ENCODE results near the gene MAP2K5.

The MAP2K5 gene

DNA sequence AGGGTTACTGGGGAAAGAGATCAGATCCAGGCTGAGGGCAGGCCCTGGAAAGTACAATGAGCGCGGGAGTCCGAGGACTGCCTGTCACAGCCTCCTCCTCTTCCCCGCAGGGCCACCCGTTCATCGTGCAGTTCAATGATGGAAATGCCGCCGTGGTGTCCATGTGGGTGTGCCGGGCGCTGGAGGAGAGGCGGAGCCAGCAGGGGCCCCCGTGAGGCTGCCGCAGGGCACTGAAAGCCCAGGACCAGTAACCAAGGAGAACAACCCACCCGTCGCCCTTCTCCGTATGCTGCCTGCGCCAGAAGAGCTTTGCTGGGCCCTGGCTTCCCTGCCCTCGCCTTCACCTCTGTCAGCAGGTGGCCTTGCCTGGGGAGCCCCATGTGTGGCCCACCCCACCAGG, 264.0 kb downstream of the MAP2K5 start:
- DNase-seq (ENCODE audit: low spot score) = no peak

GRCh38 chr15:67807141-67807540, 264.6 kb downstream of the MAP2K5 start:
- DNase-seq (ENCODE audit: low spot score) = no peak

- no peak for DNase-seq (ENCODE audit: low spot score)
Observed at GRCh38 chr15:67807836-67808235, 265.3 kb downstream of the MAP2K5 start.

GRCh38 chr15:67808821-67809220, 266.3 kb downstream of the MAP2K5 start:
- no peak for DNase-seq (ENCODE audit: low spot score)

- DNase-seq (ENCODE audit: low spot score) = no peak
Observed at GRCh38 chr15:67809441-67809840, 266.9 kb downstream of the MAP2K5 start.

DNA sequence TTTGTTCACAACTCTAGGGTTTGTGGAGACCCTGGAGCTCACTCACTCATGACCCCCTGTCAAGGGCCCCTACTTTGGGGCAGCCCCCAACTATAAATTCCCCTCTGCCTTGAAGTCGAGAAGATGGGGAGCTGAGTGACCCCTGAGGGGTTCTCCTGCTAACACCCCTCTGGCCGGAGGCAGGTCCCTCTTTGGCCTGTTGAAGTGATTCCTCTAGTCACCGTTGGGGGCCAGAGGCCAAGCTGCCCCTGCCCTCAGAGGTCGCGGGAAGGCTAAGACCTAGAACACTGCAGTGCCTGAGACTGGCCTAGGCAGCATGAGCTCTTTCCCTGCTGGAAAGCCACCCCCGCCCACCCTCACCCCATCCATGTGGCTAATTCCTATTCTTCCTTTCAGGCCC, 267.4 kb downstream of the MAP2K5 start:
- no peak for DNase-seq (ENCODE audit: low spot score)

- no peak for DNase-seq (ENCODE audit: low spot score)
Observed at GRCh38 chr15:67812241-67812644, 269.7 kb downstream of the MAP2K5 start.

GRCh38 chr15:67813104-67813634, 270.7 kb downstream of the MAP2K5 start:
- no peak for DNase-seq (ENCODE audit: low spot score)

DNA sequence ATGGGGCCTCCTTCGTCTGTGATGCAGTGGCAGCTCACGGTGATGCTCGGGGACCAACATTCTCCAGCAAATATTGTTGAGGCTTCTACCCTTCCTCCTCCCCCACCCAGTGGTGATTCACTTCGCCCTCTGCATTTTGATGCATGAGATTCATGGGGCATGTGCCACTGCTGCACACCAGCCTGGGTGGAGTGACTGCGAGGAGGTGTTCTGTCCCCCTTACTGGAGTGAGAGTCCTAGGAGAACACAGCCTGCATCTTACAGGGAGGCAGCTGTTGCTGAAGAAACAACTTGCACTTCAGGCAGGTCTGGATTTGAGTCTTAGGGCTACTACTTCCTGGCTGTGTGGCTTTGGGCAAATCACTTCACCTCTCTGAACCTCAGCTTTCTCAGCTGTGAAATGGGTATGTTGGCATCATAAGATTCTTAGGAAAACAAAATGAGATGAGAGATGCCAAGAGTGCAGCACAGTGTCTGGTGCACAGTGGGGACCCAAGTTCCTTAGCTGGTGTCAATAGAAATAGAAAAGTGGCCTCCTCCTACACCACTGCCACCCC, 272.6 kb downstream of the MAP2K5 start:
- DNase-seq (ENCODE audit: low spot score) = no peak

DNA sequence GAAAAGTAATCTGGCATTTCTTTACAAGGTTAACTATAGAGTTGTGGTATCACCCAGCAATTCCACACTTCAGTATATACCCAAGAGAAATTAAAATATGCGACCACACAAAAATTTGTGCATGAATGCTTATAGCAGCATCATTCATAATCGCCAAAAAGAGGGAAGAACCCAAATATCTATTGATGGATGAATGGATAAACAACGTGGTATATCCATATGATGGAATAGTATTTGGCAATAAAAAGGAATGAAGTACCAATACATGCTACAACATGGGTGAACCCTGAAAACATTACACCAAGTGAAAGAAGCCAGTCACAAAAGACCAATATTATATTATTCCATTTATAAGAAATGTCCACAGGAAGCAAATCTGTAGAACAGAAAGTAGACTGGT, 274.2 kb downstream of the MAP2K5 start:
- DNase-seq (ENCODE audit: low spot score) = no peak

- DNase-seq (ENCODE audit: low spot score) = no peak
Observed at GRCh38 chr15:67818464-67818863, 276.0 kb downstream of the MAP2K5 start.

DNA sequence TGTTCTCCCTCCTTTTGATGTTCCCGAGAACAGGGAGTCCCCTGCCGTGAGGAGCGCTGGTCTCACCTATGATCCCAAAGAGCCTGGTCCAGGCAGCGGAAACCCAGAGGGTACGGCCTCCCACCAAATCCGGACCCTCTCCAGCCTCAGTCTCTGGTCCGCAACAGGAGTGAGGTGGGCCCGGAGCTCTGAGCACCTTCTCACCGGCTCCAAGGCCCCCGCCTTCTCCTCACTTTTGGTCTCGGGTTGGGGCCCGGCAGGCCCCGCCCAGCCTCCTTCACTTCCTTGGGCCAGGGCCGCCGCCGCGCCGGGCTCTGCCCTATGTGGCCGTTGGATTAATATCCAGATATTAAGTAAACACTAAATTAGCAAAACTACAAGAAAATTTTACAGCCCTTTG, 277.1 kb downstream of the MAP2K5 start:
- no peak for DNase-seq (ENCODE audit: low spot score)

DNA sequence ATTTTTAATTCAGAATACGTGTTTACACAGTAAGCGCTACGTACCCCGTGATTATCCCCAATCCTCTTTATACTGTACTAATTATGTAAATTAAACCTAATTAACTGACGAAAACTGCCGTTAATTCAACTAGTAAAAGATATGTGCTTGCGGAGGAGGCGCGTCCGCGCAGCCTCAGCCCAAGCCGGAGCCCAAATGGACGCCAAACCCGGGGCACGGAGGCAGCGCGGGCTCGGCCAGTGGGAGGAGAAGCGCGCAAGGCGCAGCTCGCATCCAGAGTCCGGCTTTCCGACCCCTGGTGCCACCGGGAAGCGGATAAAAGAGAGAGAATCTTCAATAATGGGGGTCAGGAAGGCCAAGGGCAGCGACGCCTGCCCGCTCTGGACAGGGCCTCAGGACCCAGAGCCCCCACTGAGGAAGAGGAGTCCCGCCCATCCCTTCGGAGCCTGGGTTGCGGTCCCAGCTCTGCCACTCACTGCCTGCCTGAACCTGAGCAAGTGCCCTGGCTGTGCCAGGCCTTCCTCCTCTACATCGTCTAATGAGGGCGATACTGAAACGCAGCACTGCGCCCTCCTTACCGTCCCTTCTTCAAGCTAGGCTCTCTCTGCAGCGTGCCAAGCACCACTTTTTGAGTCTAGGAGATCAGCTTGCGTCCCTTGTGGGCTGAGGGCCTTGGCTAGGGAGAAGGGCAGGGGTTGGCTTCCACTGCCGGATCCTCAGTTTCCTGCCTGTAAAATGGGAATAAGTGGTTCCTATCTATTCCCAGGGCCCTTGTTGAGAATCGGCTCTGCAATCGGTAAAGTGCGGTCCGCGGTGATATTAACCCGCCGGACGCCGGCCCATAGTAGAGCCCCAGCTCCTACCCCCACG, 277.9 kb downstream of the MAP2K5 start:
- no peak for DNase-seq (ENCODE audit: low spot score)

- peak; percentile 38 for DNase-seq (ENCODE audit: low spot score)
Observed at GRCh38 chr15:67820992-67821783, 278.7 kb downstream of the MAP2K5 start.

DNA sequence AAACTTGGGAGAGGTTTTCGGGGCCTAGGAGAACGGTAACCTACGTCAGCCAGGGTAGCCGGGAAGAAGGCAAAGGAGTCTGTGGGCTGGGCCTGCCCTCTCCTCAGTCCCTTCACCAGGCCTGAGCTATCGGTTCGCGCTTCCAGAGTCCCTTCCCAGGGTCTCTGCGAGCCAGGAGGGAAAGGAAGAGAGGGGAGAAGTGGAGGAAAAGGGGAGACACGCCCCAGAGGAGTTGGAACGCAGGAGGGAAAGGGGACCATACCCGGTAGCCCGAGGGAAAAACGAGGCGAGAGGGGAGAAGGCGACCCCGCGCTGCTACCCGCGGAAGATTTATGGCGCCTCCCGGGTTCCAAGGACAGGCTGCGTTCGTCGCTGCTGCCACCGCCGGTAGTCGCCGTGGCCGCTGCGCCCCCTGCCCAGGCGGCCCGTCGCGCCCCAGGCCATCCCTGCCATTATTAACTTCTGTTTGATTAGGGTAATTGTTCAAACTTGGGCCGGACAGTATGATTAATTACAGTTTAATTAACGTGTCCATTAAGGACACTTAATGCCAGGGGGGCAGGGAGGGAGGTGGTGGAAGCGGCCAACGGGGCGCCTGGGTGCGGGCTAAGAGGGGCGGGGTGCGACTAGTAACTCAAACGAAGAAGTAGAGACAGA, 279.4 kb downstream of the MAP2K5 start:
- DNase-seq (ENCODE audit: low spot score) = no peak

GRCh38 chr15:67822537-67823313, 280.2 kb downstream of the MAP2K5 start:
- DNase-seq (ENCODE audit: low spot score) = no peak

- DNase-seq (ENCODE audit: low spot score) = no peak
Observed at GRCh38 chr15:67823314-67824196, 281.1 kb downstream of the MAP2K5 start.

DNA sequence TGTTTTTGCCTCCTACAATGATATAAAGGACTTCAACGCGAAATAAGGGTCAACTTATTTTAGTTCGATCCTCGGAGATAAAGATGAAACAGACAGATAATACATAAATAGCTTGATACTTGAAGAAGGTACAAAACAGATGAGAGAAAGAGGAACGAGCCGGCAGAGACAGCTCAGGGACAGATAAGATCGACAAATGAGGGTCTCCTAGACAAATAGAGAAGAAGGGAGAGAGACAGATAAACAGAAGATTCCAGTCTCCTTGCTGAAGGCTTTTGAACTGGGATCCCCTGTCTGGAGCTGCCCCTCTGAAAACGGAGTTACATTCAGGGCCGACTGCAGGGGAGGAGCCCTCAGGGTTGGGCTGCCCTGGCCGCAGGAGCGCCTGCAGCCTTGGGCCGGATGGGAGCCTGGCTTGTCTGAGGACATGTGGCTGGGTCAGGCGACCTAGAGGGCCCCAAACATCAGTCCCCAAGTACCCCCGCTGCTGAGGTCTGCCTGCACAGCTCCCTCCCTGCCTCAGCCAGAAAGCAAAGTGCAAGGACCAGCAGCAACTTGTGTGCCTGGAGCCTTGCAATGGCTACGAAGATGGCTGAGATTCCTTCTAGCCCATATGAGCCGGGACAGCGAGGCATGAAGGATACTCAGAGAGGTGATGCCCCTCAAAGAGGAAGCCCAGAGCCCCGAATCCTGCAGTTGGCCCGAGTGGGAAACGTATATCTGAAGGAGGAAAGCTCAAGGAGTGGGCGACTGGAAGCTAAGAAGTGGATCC, 281.9 kb downstream of the MAP2K5 start:
- DNase-seq (ENCODE audit: low spot score) = no peak

Data from kidney tubule cell (primary cell).